PC-9 (cell line): ENCODE results near the gene KPNB1. TPM values are rescaled to one million over a fixed set of nuclear protein-coding genes. Genes with fewer than 3 reads are reported as not detected.
A peak's percentile ranks its signal among the peaks of the same experiment; 100 is the strongest.

Source experiments
- BruUV-seq: library from RNA; stranded (reverse); fragments of 400-500 nt; replicated peaks from 2 replicates; lab custom pipeline; 2021; lab: Mats Ljungman, UMichigan
- CTCF ChIA-PET: fragments of 300-600 bp; sonication (Branson Sonifier 250); formaldehyde crosslinking; loops from one replicate; lab custom pipeline; 2022; ENCODE audit warnings: antibody characterized with exemption; lab: Charles Lee
- POLR2A ChIA-PET: fragments of 300-600 bp; sonication (Branson Sonifier 250); formaldehyde crosslinking; loops from one replicate; lab custom pipeline; 2022; ENCODE audit warnings: antibody characterized with exemption; ENCODE audit not compliant: unreplicated experiment; lab: Charles Lee
- DNase-seq, 2 experiments: peaks; one replicate each; pipeline versions ENCODE4 v3.0.0 to v3.0.0-alpha.2; 2015 to 2022; ENCODE audit warnings: mixed read lengths in 1 of 2
- H2AFZ ChIP-seq: fragments of 200-600 bp; sonication (generic); 2 replicates; pipeline ENCODE4 v1.8.1; 2017; ENCODE audit warnings: antibody characterized with exemption
- H3F3A ChIP-seq: fragments of 200-600 bp; sonication (generic); 2 replicates; pipeline ENCODE4 v1.8.1; 2017; ENCODE audit warnings: antibody characterized with exemption, mild to moderate bottlenecking, low read depth; ENCODE audit not compliant: insufficient read depth
- H3K27ac ChIP-seq: fragments of 200-600 bp; sonication (generic); 2 replicates; pipeline ENCODE4 v1.6.1; 2016; ENCODE audit warnings: mixed run types
- H3K27me3 ChIP-seq: fragments of 200-600 bp; sonication (generic); 2 replicates; pipeline ENCODE4 v1.6.1; 2016; ENCODE audit warnings: low read depth, mixed run types; ENCODE audit not compliant: insufficient read depth
- H3K36me3 ChIP-seq: fragments of 200-600 bp; sonication (generic); 2 replicates; pipeline ENCODE4 v1.6.1; 2016; ENCODE audit warnings: low read depth, mixed run types
- H3K4me1 ChIP-seq: fragments of 200-600 bp; sonication (generic); replicated peaks from 2 replicates; pipeline ENCODE4 v1.6.1; 2016; ENCODE audit warnings: mixed run types; ENCODE audit not compliant: insufficient read depth
- H3K4me2 ChIP-seq: fragments of 200-600 bp; sonication (generic); 2 replicates; pipeline ENCODE4 v1.6.1; 2017; ENCODE audit warnings: mixed run types
- H3K4me3 ChIP-seq: fragments of 200-600 bp; sonication (generic); 2 replicates; pipeline ENCODE4 v1.6.1; 2016; ENCODE audit warnings: mixed run types
- H3K79me2 ChIP-seq: fragments of 200-600 bp; sonication (generic); 2 replicates; pipeline ENCODE4 v1.6.1; 2017; ENCODE audit warnings: low read depth, mixed run types
- H3K9me2 ChIP-seq: fragments of 200-600 bp; sonication (generic); 2 replicates; pipeline ENCODE4 v1.8.1; 2017; ENCODE audit warnings: mild to moderate bottlenecking; ENCODE audit not compliant: insufficient read depth
- H3K9me3 ChIP-seq: fragments of 200-600 bp; sonication (generic); 2 replicates; pipeline ENCODE4 v1.8.1; 2016; ENCODE audit warnings: low read depth; ENCODE audit not compliant: insufficient read depth
- H4K20me1 ChIP-seq: fragments of 200-600 bp; sonication (generic); 2 replicates; pipeline ENCODE4 v1.8.1; 2017; ENCODE audit not compliant: insufficient read depth
- EZH2 ChIP-seq: fragments of 200-600 bp; sonication (generic); IDR thresholded peaks from 2 replicates; pipeline ENCODE4 v1.8.0; 2017; ENCODE audit warnings: antibody characterized with exemption, low read depth
- intact Hi-C: fragments of 100-400 bp; cut with micrococcal nuclease; formaldehyde crosslinking; loops from one replicate; pipeline ENCODE4 v1.10.0; 2022; ENCODE audit not compliant: unreplicated experiment
- total RNA-seq: library from RNA; stranded (reverse); gene quantifications from 2 replicates; pipeline ENCODE4 v1.2.3, GENCODE V29; 2021
- TF ChIP-seq, protein P1 (sequence below): fragments of 200-600 bp; sonication (generic); conservative IDR thresholded peaks from 2 replicates; pipeline ENCODE4 v1.6.1; 2017; ENCODE audit warnings: mixed run types, antibody characterized with exemption, mild to moderate bottlenecking, moderate library complexity

KPNB1 gene
- total RNA-seq, 1 experiment from 2014 or later, result 306 TPM

DNA sequence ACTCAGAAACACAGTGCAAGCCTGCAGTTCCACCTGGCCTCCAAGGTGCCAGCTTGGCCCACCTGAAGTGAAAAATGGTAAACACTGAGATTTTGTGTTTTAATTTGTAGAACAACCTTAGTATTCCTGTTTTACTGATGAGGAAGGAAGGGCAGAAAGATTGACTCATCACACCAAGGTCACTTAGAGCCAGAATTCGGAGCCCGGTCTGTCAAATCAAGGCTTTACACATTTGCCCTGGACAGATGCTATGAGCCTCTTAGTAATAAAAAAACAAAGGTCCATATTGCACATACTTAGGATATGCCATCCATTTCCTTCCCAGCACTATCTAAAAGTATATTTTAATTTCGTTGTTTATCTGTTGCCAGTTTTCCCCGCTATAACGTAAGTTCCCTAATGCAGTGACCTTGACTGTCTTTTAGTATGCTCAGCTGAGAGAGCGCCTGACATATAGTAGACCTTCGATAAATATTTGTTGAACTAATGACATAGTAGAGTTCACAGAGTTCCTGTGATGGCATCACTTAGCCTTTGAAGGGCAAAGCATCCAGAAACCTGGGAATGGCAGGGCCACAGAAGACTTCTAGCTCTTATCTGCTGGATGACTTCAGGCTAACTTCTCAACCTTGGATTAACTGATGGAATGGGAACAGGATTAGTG, 37.1 kb downstream of the KPNB1 start:
- Histone ChIP-seq H3F3A (peaks cover 67% of the 10 kb centered on the region), H3K4me2 (no peak overlapping the region), H3K36me3 (peaks cover 16% of the 10 kb centered on the region), H3K4me3 (no peak overlapping the region), H3K27ac (peak overlapping the region; percentile 63), H3K9me3 (no peaks in the 10 kb centered on the region), H3K27me3 (no peaks in the 10 kb centered on the region), H3K4me1 (no peaks in the 10 kb centered on the region), H2AFZ (no peak overlapping the region), H3K79me2 (no peaks in the 10 kb centered on the region), H3K9me2 (no peaks in the 10 kb centered on the region), H4K20me1 (peaks cover 13% of the 10 kb centered on the region; the same call in 1 of the 2 replicates)
- no peak for DNase-seq
- ChIA-PET POLR2A (interaction anchor here (0.6 kb wide), 2 partner anchors 31 to 32 kb away, joined by 4 to 6 read pairs; no protein-coding TSS in a partner anchor), CTCF (interaction anchor here (0.6 kb wide), 1 partner anchor 68 kb away, joined by 3 read pairs; no protein-coding TSS in a partner anchor)
- intact Hi-C loops, result no loop called here
- BruUV-seq, result no TSS peak
- TF ChIP-seq, protein P1, sequence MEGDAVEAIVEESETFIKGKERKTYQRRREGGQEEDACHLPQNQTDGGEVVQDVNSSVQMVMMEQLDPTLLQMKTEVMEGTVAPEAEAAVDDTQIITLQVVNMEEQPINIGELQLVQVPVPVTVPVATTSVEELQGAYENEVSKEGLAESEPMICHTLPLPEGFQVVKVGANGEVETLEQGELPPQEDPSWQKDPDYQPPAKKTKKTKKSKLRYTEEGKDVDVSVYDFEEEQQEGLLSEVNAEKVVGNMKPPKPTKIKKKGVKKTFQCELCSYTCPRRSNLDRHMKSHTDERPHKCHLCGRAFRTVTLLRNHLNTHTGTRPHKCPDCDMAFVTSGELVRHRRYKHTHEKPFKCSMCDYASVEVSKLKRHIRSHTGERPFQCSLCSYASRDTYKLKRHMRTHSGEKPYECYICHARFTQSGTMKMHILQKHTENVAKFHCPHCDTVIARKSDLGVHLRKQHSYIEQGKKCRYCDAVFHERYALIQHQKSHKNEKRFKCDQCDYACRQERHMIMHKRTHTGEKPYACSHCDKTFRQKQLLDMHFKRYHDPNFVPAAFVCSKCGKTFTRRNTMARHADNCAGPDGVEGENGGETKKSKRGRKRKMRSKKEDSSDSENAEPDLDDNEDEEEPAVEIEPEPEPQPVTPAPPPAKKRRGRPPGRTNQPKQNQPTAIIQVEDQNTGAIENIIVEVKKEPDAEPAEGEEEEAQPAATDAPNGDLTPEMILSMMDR, result no peak
- no peak for TF ChIP-seq EZH2

DNA sequence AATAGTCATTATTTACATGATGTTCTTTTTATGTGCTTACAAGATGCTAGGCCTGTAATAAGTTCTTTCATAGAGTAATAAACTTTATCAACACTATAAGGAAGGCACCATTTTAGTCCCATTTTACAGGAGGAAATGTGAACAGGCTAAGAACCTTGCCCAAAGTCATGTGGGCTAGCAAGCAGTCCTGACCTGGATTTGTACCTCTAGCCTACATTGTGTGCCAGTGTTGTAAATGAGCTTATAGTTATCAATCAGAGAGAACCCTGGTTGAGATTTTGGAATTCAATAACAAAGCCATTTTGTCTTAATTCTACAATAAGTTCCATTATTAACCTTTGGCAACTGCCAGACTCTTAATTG, 37.6 kb downstream of the KPNB1 start:
- CTCF ChIA-PET, result interaction anchor here (0.6 kb wide), 1 partner anchor 68 kb away, joined by 3 read pairs; no protein-coding TSS in a partner anchor

DNA sequence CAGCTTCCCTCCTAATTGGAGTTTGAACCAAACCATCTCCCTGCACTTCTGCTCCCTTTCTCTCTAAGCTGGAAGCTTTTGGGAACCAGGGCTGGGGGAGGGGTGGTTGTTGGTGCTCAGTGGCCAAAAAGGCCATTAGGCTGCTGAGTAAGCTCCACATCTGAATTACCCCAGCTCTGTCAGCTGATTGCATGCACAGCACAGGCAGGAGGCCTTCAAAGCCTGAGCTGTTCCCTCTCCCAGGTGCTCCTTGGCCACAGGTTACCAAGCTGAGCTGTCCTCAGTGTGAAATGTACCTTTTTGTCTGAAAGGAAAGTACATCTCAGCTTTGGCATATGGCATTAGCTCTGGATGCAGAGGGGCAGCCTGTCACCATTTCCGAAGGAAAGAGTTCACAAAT, 38.0 kb downstream of the KPNB1 start:
- ChIA-PET CTCF (no interaction called here), POLR2A (interaction anchor here (0.5 to 0.6 kb wide), 2 partner anchors 33 to 62 kb away, joined by 4 to 6 read pairs; no protein-coding TSS in a partner anchor)
- Histone ChIP-seq H3K4me1 (peaks cover 7% of the 10 kb centered on the region), H2AFZ (no peak overlapping the region), H3K27me3 (no peaks in the 10 kb centered on the region), H3K9me2 (no peaks in the 10 kb centered on the region), H3K4me3 (no peak overlapping the region), H4K20me1 (peaks cover 13% of the 10 kb centered on the region; the same call in 1 of the 2 replicates), H3K79me2 (no peaks in the 10 kb centered on the region), H3F3A (peaks cover 63% of the 10 kb centered on the region), H3K27ac (no peak overlapping the region), H3K4me2 (no peak overlapping the region), H3K36me3 (peaks cover 6% of the 10 kb centered on the region), H3K9me3 (no peaks in the 10 kb centered on the region)
- DNase-seq, result no peak
- TF ChIP-seq, protein P1, result no peak
- TF ChIP-seq EZH2, result no peak
- intact Hi-C loops, result no loop called here
- no TSS peak for BruUV-seq

More for the DNA sequence above, 37.6 kb downstream of the KPNB1 start:
- H3K4me1 ChIP-seq, result peaks cover 3% of the 10 kb centered on the region; the same call in 1 of the 2 replicates
- peaks cover 63% of the 10 kb centered on the region for H3F3A ChIP-seq
- H3K79me2 ChIP-seq, result no peaks in the 10 kb centered on the region
- TF ChIP-seq, protein P1, result no peak
- no peak for TF ChIP-seq EZH2
- no peak for DNase-seq
- H3K27ac ChIP-seq, result peak overlapping the region; percentile 63; the same call in 1 of the 2 replicates
- POLR2A ChIA-PET, result interaction anchor here (0.6 kb wide), 2 partner anchors 31 to 33 kb away, joined by 4 to 6 read pairs; no protein-coding TSS in a partner anchor
- no peaks in the 10 kb centered on the region for H3K27me3 ChIP-seq
- BruUV-seq, result no TSS peak
- intact Hi-C loops, result no loop called here
- H3K4me3 ChIP-seq, result no peak overlapping the region
- H3K36me3 ChIP-seq, result peaks cover 11% of the 10 kb centered on the region
- no peak overlapping the region for H3K4me2 ChIP-seq
- no peaks in the 10 kb centered on the region for H3K9me3 ChIP-seq
- no peaks in the 10 kb centered on the region for H3K9me2 ChIP-seq
- H2AFZ ChIP-seq, result no peak overlapping the region
- peaks cover 13% of the 10 kb centered on the region; the same call in 1 of the 2 replicates for H4K20me1 ChIP-seq
